HUES64 (cell line): ENCODE data around the gene CLCN5.

Source experiments
- H3K27ac ChIP-seq: 2 replicates; pipeline ENCODE4 v1.7.0; 2013; ENCODE audit warnings: low read depth, low read length, inconsistent platforms
- H3K27me3 ChIP-seq: 2 replicates; pipeline ENCODE4 v1.6.1; 2013; ENCODE audit warnings: mild to moderate bottlenecking, low read length; ENCODE audit not compliant: insufficient read depth
- H3K36me3 ChIP-seq: 2 replicates; pipeline ENCODE4 v1.6.1; 2013; ENCODE audit warnings: mild to moderate bottlenecking, low read length; ENCODE audit not compliant: insufficient read depth
- H3K4me1 ChIP-seq: 2 replicates; pipeline ENCODE4 v1.6.1; 2013; ENCODE audit warnings: mild to moderate bottlenecking, low read length, moderate library complexity; ENCODE audit not compliant: insufficient read depth
- H3K4me3 ChIP-seq: 2 replicates; pipeline ENCODE4 v1.5.1; 2013; ENCODE audit warnings: mild to moderate bottlenecking, low read length, moderate library complexity
- H3K9ac ChIP-seq: 2 replicates; pipeline ENCODE4 v1.6.1; 2013; ENCODE audit warnings: mild to moderate bottlenecking, low read depth, low read length
- H3K9me3 ChIP-seq: 2 replicates; pipeline ENCODE4 v1.6.1; 2013; ENCODE audit warnings: low read depth, low read length; ENCODE audit not compliant: insufficient read depth
- WGBS: fragments of 150-250, 120-280 bp; methylation state at CpG from one replicate; pipeline ENCODE4 v1.1.7; 2013; ENCODE audit warnings: missing lambda C conversion rate; 5-methylcytosine and 5-hydroxymethylcytosine counted together

Gene CLCN5

DNA sequence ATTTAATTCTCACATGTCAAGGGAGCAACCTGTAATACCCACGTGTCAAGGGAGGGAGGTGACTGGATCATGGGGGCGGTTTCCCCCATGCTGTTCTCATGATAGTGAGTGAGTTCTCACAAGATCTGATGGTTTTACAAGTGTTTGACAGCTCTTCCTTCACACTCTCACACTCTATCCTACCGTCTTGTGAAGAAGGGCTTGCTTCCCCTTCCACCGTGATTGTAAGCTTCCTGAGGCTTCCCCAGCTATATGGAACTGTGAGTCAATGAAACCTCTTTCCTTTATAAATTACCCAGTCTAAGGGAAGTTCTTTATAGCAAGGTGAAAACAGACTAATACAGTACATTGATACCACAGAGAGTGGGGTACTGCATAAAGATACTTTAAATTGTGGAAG is 25.4 kb upstream of the CLCN5 start:
- Histone ChIP-seq H3K9me3 (no peaks in the 10 kb centered on the region), H3K4me3 (no peak overlapping the region), H3K27ac (no peak overlapping the region), H3K36me3 (no peaks in the 10 kb centered on the region), H3K9ac (no peak overlapping the region), H3K4me1 (peaks cover 4% of the 10 kb centered on the region; the same call in 1 of the 2 replicates), H3K27me3 (peaks cover 1% of the 10 kb centered on the region)
- WGBS: 92% methylated on average over 2 of the region's 4 CpGs

DNA sequence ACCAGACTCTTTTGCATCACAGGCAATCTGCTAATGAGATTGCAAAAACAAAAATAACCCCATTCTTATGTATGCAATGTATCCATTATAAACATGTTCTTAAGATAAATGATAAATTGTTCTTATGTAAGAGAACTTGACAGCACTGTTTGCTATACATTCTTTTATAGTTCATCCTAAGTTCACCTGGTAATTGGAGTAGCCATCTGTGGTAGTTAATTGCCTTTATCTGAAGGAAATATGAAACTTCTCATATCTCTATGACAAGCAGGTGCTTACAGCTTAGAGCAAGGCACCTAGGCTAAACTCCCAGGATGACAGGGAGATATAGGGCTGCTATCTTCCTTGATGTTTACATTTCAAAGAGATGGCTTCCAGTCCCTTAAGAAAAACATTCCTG is 21.3 kb upstream of the CLCN5 start:
- Histone ChIP-seq H3K4me3 (no peak overlapping the region), H3K9ac (no peak overlapping the region), H3K4me1 (peaks cover 4% of the 10 kb centered on the region; the same call in 1 of the 2 replicates)

DNA sequence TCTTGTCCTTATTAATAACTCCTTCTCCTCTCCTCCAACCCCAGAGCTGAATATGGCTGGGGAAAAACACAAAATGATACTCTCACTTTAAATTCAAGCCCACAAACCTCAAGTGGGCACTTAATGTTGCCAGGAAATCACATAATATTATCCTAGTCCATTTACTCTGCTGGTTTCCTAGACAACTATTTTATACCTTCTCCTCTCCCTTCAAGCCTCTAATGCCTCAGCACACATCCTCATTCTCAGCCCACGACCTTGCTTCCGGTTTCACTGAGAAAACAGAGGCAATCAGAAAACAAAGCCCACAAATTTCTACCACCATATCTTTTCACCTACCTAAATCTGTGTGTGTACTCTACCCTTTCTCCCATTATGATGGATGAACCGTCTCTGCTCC is 12.1 kb upstream of the CLCN5 start:
- Histone ChIP-seq H3K27me3 (no peaks in the 10 kb centered on the region), H3K9ac (no peak overlapping the region), H3K36me3 (no peaks in the 10 kb centered on the region), H3K4me3 (no peak overlapping the region), H3K27ac (no peak overlapping the region), H3K4me1 (no peaks in the 10 kb centered on the region), H3K9me3 (no peaks in the 10 kb centered on the region)
- 76% methylated on average over 3 of the region's 3 CpGs for WGBS

More for the DNA sequence above, 21.3 kb upstream of the CLCN5 start:
- Histone ChIP-seq H3K36me3 (no peaks in the 10 kb centered on the region), H3K9me3 (no peaks in the 10 kb centered on the region), H3K27ac (no peak overlapping the region), H3K27me3 (peaks cover 3% of the 10 kb centered on the region)

DNA sequence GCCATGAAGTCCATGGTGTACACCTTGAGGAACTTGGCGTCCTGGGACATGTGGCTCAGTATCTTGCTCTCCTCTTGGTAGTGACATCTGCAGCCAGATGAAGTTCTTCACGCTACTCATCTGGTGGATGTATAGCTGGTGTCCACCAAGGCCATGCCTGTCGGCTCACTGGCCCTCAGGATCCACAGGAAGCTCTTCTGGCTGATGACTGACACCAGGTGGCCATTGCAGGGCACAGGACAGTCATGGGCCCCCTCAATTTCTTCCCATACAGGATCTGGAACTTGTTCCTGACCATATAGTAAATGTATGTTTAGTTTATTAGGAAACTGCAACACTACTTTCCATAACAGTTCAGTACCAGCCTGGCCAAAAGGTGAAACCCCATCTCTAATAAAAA is 10.3 kb upstream of the CLCN5 start:
- Histone ChIP-seq H3K4me1 (no peaks in the 10 kb centered on the region), H3K9me3 (no peaks in the 10 kb centered on the region)

DNA sequence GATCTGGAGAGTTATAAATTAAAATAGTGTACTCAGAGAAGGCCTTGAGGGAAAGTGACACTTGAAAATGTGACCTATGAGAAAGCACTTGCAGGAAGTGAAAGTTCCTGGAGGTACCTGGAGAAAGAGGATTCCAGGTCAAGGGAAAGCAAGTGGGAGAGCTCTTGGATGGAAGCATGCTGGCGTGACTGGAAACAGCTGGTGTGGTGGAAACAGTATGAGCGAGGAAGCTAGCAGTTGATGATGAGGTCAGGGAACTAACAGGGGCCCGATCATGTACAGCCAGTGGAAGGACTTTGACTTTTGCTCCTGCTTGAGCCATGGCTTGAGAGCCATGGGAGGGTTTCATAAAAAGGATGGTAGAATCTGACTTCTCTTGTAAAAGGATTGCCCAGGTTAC is 9.5 kb upstream of the CLCN5 start:
- Histone ChIP-seq H3K4me1 (no peaks in the 10 kb centered on the region), H3K9me3 (no peaks in the 10 kb centered on the region), H3K27ac (no peak overlapping the region), H3K9ac (no peak overlapping the region), H3K36me3 (no peaks in the 10 kb centered on the region), H3K27me3 (no peaks in the 10 kb centered on the region), H3K4me3 (no peak overlapping the region)
- 93% methylated on average over 3 of the region's 3 CpGs for WGBS

More for the DNA sequence above, 10.3 kb upstream of the CLCN5 start:
- H3K27ac ChIP-seq: no peak overlapping the region
- no peaks in the 10 kb centered on the region for H3K27me3 ChIP-seq
- 87% methylated on average over 3 of the region's 3 CpGs for WGBS
- no peak overlapping the region for H3K9ac ChIP-seq
- no peak overlapping the region for H3K4me3 ChIP-seq
- no peaks in the 10 kb centered on the region for H3K36me3 ChIP-seq

DNA sequence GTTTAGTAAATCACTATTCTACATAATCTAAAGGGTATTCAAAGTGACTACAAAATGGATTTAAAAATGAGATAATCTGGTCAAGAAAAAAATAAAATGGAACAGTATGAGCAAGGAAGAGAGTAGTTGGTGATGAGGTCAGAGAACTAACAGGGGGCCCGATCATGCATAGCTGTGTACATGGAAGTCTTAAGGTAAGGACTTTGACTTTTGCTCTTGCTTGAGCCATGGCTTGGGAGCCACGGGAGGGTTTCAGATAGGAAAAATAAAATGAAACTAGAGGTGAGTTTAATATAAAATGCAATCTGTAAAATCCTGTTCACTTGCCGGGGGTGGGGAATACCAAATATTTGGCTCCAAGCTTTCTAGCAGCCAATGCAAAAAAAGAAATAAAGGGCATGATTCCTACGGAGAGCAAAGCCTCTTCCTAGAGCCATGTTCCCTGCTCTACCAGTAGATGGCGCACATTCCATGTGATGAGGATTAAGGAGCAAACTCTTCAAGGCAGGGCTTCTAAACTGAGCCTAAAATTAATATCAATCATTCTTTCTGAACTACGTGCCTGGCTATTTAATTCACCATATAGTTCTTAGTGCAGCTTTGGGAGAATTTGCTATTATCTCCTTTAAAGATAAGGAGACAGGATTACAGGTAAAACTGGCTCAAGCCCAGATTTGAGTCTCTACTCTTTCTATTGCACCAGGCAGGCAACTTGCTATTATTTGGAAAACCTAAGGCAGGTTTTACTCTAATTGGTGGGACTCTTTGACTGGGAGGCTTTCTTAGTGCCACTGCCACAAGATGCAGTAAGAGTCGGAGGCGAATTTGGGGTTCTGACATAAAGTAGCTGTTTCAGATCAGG is 6.8 kb upstream of the CLCN5 start:
- Histone ChIP-seq H3K4me1 (no peaks in the 10 kb centered on the region), H3K9ac (no peak overlapping the region), H3K27me3 (no peaks in the 10 kb centered on the region), H3K4me3 (no peak overlapping the region), H3K27ac (no peak overlapping the region), H3K9me3 (no peaks in the 10 kb centered on the region), H3K36me3 (no peaks in the 10 kb centered on the region)
- WGBS: 44% methylated on average over 7 of the region's 8 CpGs

DNA sequence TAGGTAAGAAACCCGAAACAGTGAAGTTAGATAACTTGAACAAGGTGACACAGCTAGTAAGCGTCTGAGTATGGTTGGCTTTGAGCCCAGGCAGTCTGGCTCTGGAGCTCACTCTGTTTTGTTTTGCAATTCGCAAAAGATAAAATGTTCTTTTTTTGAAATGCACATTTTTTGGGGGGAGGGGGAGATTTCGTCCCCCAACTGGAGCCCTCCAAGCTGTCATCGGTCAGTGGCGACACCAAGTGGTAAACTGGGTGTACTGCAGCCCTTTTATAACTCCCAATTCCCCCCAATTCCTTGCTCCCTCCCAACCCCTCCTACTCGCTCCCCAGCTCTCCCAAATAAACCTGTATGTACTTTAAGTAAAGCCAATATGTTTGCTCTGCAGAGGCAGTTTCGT is 2.8 kb upstream of the CLCN5 start:
- H3K4me1 ChIP-seq: peaks cover 5% of the 10 kb centered on the region; the same call in 1 of the 2 replicates
- no peak overlapping the region for H3K4me3 ChIP-seq
- H3K36me3 ChIP-seq: no peaks in the 10 kb centered on the region
- no peak overlapping the region for H3K27ac ChIP-seq
- H3K27me3 ChIP-seq: peaks cover 11% of the 10 kb centered on the region
- WGBS: 23% methylated on average over 8 of the region's 8 CpGs
- H3K9ac ChIP-seq: no peak overlapping the region
- H3K9me3 ChIP-seq: no peaks in the 10 kb centered on the region

DNA sequence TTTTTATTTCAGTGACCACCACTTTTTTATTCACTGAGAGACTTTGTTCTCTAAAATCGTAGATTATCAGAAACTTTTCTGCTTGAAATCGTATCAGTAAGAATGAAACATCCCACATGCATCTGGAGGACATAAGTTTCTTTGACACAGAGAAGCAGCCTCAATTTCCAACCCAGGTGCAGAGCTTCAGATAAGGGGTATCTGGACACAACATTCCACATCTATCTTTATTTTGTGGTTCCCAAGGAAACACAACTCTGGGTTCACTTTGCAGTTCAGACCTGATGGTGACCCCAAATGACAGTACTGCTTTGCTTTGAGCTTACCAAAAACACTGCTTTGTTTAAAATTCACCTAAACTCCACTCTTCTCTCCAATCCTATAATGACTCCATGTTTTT is 1.3 kb upstream of the CLCN5 start:
- no peak overlapping the region for H3K4me3 ChIP-seq
- H3K9ac ChIP-seq: no peak overlapping the region
- 100% methylated on average over 2 of the region's 2 CpGs for WGBS
- no peak overlapping the region for H3K27ac ChIP-seq
- peaks cover 11% of the 10 kb centered on the region for H3K27me3 ChIP-seq
- peaks cover 5% of the 10 kb centered on the region; the same call in 1 of the 2 replicates for H3K4me1 ChIP-seq
- no peaks in the 10 kb centered on the region; the same call in 1 of the 2 replicates for H3K36me3 ChIP-seq
- no peaks in the 10 kb centered on the region for H3K9me3 ChIP-seq

DNA sequence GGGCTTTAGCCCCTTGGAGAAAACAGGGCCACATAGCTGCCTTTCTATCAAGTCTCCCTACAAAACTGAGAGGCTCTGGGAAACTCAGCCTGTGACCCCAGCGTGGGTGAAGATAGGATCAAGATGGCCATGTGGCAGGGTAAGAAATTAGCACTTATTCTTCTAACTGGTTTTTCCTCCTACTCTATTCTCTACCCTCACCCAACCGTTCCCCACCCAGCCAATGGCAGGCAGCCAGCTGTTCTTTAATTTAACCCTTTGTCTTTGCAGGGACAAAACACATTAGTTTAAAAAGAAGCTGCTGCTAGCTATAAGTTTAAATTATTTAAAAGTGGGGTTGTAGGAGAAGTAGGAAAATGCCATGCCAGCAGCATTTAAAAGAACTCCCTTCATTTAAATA is 2.8 kb downstream of the CLCN5 start:
- H3K27ac ChIP-seq: no peak overlapping the region
- WGBS: 38% methylated on average over 1 of the region's 2 CpGs
- H3K36me3 ChIP-seq: no peaks in the 10 kb centered on the region; the same call in 1 of the 2 replicates
- H3K4me3 ChIP-seq: no peak overlapping the region
- H3K9me3 ChIP-seq: no peaks in the 10 kb centered on the region
- H3K9ac ChIP-seq: no peak overlapping the region
- peaks cover 11% of the 10 kb centered on the region for H3K27me3 ChIP-seq
- H3K4me1 ChIP-seq: peaks cover 5% of the 10 kb centered on the region; the same call in 1 of the 2 replicates

DNA sequence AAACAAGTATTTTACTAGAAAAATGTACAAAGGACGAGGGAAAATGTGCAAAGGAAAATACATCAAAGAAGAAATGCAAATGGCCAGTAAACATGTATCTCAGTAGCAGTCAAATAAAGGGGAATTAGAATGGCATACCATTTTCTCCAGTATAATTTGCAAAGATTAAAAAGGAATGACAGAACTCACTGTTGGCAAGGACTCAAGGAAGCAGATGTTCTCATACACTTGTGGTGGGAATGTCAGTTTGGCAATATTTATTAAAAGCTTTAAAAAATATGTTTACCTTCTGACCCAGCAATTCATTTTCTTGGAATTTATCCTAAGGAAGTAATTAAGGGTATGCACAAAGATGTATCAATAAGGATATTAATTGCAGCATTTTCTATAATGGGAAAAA is 7.6 kb downstream of the CLCN5 start:
- WGBS: 100% methylated on average over 1 of the region's 1 CpG
- no peaks in the 10 kb centered on the region; the same call in 1 of the 2 replicates for H3K36me3 ChIP-seq
- no peak overlapping the region for H3K9ac ChIP-seq
- no peak overlapping the region for H3K4me3 ChIP-seq
- H3K27me3 ChIP-seq: no peaks in the 10 kb centered on the region
- H3K4me1 ChIP-seq: no peaks in the 10 kb centered on the region
- no peaks in the 10 kb centered on the region for H3K9me3 ChIP-seq
- H3K27ac ChIP-seq: no peak overlapping the region

DNA sequence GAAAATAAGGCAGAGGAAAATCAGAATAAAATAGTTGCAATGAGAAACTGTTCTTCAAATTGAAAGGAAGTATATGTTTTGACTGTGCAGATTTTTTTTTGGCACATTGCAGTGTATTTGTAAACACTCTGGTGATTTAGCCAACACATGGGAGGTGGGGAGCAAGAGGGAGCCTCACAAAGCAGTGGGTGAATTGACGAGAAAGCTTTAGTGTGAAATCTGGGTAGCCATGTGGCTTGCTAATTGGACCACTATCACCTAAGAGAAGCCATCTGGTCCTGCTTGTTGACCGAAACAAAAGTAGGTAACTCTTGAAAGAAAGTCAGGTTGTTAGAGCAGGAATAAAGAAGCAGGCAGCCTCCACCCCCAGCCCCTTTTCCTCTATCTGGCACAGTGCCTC is 10.4 kb downstream of the CLCN5 start:
- Histone ChIP-seq H3K9me3 (no peaks in the 10 kb centered on the region), H3K4me1 (no peaks in the 10 kb centered on the region), H3K27ac (no peak overlapping the region), H3K4me3 (no peak overlapping the region), H3K27me3 (no peaks in the 10 kb centered on the region), H3K36me3 (no peaks in the 10 kb centered on the region), H3K9ac (no peak overlapping the region)
- WGBS: 94% methylated on average over 2 of the region's 2 CpGs
